Hepatocyte (in vitro differentiated cells): ENCODE measurements around the gene DYRK1A.

ENCODE experiments used
- CTCF ChIP-seq: fragments of 200-600 bp; sonication (generic); IDR thresholded peaks from 2 replicates; pipeline ENCODE4 v1.5.1; 2016; ENCODE audit warnings: antibody characterized with exemption, mild to moderate bottlenecking; ENCODE audit not compliant: poor library complexity
- EZH2phosphoT487 ChIP-seq: fragments of 200-600 bp; sonication (generic); IDR thresholded peaks from one replicate; pipeline ENCODE4 v1.6.1; 2018; ENCODE audit warnings: antibody characterized with exemption, mild to moderate bottlenecking, low read depth, moderate library complexity; ENCODE audit not compliant: unreplicated experiment, severe bottlenecking

- no peak for TF ChIP-seq CTCF
- no peak for TF ChIP-seq EZH2phosphoT487
Observed at GRCh38 chr21:37546299-37546908, 179.8 kb downstream of the DYRK1A start.
